ENCODE results near the gene TCOF1. TPM values are rescaled to one million over a fixed set of nuclear protein-coding genes. Genes with fewer than 3 reads are reported as not detected.

TCOF1 gene
- total and polyA plus RNA-seq, 2 of the 8 experiments (the other 6 are each of a cell fraction or from before 2014, with no cell fraction given): 35.9 to 170 TPM

DNA sequence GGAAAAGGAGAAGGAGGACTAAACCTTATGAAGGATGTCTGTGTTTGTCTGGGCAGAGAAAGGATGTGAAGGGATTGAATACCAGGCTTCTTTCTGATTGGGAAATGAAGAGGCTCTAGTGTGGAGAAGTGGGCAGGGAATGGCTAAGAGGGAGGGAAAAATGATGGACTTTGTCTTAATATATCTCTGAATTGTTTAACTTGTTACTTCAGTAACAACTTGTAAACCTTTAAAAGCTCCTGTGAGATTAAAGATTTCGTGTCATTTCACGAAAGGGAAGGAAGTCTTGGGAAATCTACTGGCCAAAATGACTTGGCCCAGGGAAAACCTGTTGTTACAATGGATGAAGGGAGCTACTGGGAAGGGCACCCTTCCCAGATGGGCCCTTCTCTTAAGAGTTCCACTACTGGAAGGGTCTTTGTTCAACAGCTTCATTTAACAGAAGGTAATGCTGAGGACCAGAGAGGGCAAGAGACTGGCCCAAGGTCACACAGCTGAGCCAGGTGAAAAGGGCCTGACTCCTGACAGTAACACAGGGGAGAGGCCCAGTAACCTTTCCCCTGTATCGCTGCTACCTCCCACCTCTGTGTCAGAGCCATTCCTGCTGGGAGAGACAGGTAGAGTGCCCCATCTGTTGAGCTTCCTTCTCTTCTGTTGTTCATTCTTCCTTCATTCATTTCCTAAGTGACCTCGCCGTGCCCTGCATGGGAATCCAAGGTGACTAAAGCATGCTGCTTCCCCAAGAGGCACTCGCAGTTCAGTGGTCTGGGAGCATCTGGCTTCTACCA, 5.1 kb upstream of the TCOF1 start:
- TF ChIP-seq SAP30 (IDR thresholded peaks at IDR 0.05; ENCODE audit: insufficient read depth, insufficient replicate concordance, low read length) (no peak), KDM4A (IDR thresholded peaks at IDR 0.05; ENCODE audit: low read depth, low read length, severe bottlenecking) (no peak), KDM1A (IDR thresholded peaks at IDR 0.05; ENCODE audit: borderline replicate concordance, low read length) (peak; percentile 91)
- no peaks in the 10 kb centered on the region for H3K27me3 ChIP-seq (replicated peaks in 1 of 4; ENCODE audit: control insufficient read depth in 3 of 4, extremely low read depth in 1 of 4, insufficient read depth in 3 of 4, low read length in 3 of 4)
- H3K79me1 ChIP-seq (ENCODE audit: low read depth, low read length): no peaks in the 10 kb centered on the region
- no peak overlapping the region for H3K18ac ChIP-seq (ENCODE audit: extremely low read depth, low read length)
- no peaks in the 10 kb centered on the region for H4K20me1 ChIP-seq (replicated peaks in 1 of 2; ENCODE audit: control insufficient read depth in 1 of 2, insufficient read depth in 2 of 2, low read length in 2 of 2)
- H3K9ac ChIP-seq (replicated peaks in 1 of 4; ENCODE audit: extremely low read depth in 1 of 4, low read depth in 3 of 4, low read length in 3 of 4): no peak overlapping the region
- FAIRE-seq (no peak), DNase-seq (ENCODE audit: low read depth in 1 of 2, low spot score in 2 of 2) (peak in 1 of 2 experiments; percentile 17)
- H3K4ac ChIP-seq (replicated peaks; ENCODE audit: insufficient read length, low read depth, low read length): no peak overlapping the region
- no peak overlapping the region for H2BK12ac ChIP-seq (ENCODE audit: low read depth, low read length)
- H2AFZ ChIP-seq (ENCODE audit: low read length): no peak overlapping the region
- ChIA-PET CTCF (ENCODE audit: partially characterized antibody) (interaction anchor here (0.6 to 9.1 kb wide), 19 partner anchors 9 to 256 kb away, joined by 3 to 126 read pairs (median 4); partner anchors contain the start of gene ARSI), POLR2A (ENCODE audit: partially characterized antibody) (interaction anchor here (0.7 to 1.9 kb wide), 3 partner anchors 10 to 138 kb away, joined by 3 to 7 read pairs (median 4); no protein-coding TSS in a partner anchor)
- H4K5ac ChIP-seq (ENCODE audit: insufficient read length, low read depth, low read length): no peak overlapping the region
- 0 out of 2 replicates have a peak, but pooled peaks cover 4% of the 10 kb centered on the region for H3K23me2 ChIP-seq (ENCODE audit: low read depth, low read length)
- no peak overlapping the region for H2AK5ac ChIP-seq (ENCODE audit: low read depth, low read length)
- H3K4me2 ChIP-seq (ENCODE audit: insufficient read depth in 1 of 2, low read depth in 2 of 2, low read length in 2 of 2): no peak overlapping the region
- H3K27ac ChIP-seq (ENCODE audit: low read depth, low read length): no peak overlapping the region
- no peak overlapping the region for H3K23ac ChIP-seq (ENCODE audit: insufficient read length)
- no peak overlapping the region for H2BK5ac ChIP-seq (ENCODE audit: low read depth, low read length)
- H3K9me3 ChIP-seq (ENCODE audit: insufficient read depth in 2 of 2, low read depth in 1 of 2, low read length in 1 of 2): no peaks in the 10 kb centered on the region
- no peak overlapping the region for H2BK120ac ChIP-seq (replicated peaks; ENCODE audit: low read depth, low read length)
- H4K91ac ChIP-seq (replicated peaks; ENCODE audit: insufficient read length, low read length): no peak overlapping the region
- no peak overlapping the region for H4K8ac ChIP-seq (ENCODE audit: extremely low read depth, insufficient read depth, low read length)
- WGBS, 2 experiments (ENCODE audit: extremely low coverage in 1 of 2, insufficient coverage in 1 of 2, insufficient read length in 1 of 2, insufficient replicate concordance in 2 of 2, low coverage in 1 of 2, low lambda C conversion rate in 2 of 2, missing lambda C conversion rate in 1 of 2): 79% methylated on average over 6 of the region's 6 CpGs; no CpG with 5 or more reads in 1 of the 2 experiments
- H2BK15ac ChIP-seq (ENCODE audit: low read length): no peak overlapping the region
- H3K4me3 ChIP-seq (ENCODE audit: extremely low read depth in 1 of 4, insufficient read depth in 2 of 4, low read depth in 3 of 4, low read length in 4 of 4): no peak overlapping the region
- no peak overlapping the region for H2BK20ac ChIP-seq (ENCODE audit: low read length)
- H3K56ac ChIP-seq (replicated peaks; ENCODE audit: insufficient read length, low read depth, low read length): no peak overlapping the region
- H3K36me3 ChIP-seq (ENCODE audit: control insufficient read depth in 2 of 4, insufficient read depth in 4 of 4, low read length in 3 of 4): no peaks in the 10 kb centered on the region
- H3K4me1 ChIP-seq (replicated peaks in 1 of 4; ENCODE audit: control insufficient read depth in 3 of 4, insufficient read depth in 4 of 4, low read length in 3 of 4): peaks cover 0 to 9% (median 2%) of the 10 kb centered on the region in 4 experiments; a peak in 5 of 7 replicates
- H3K14ac ChIP-seq (ENCODE audit: insufficient read length): no peak overlapping the region
- no peaks in the 10 kb centered on the region for H3K79me2 ChIP-seq (ENCODE audit: control insufficient read depth in 1 of 2, insufficient read depth in 2 of 2, low read length in 2 of 2)
